Body of pancreas (tissue), 4 donors: ENCODE measurements around the gene WNT11. TPM values are rescaled to one million over a fixed set of nuclear protein-coding genes. Genes with fewer than 3 reads are reported as not detected.

Source experiments
- ATAC-seq: fragments of 150-250 bp; one replicate; pipeline ENCODE4 v1.9.1; 2016
- DNase-seq, 4 donors: peaks; one replicate each; pipeline ENCODE4 v3.0.0-alpha.2; 2019
- H3K27ac ChIP-seq, 4 donors: fragments of 200-600 bp; sonication (generic); 1 replicate in 3 of 4; 2 replicates in 1 of 4; pipeline versions ENCODE4 v1.5.1 to v1.6.1; 2016 to 2019; ENCODE audit warnings: mild to moderate bottlenecking in 1 of 4, mixed read lengths in 1 of 4, moderate library complexity in 1 of 4
- H3K27me3 ChIP-seq, 2 donors: fragments of 200-600 bp; sonication (generic); one replicate each; pipeline ENCODE4 v1.6.0; 2016; ENCODE audit warnings: mild to moderate bottlenecking in 1 of 2
- H3K36me3 ChIP-seq, 2 donors: fragments of 200-600 bp; sonication (generic); replicated peaks in 1 of 2; 2 replicates each; pipeline ENCODE4 v1.5.1; 2016; ENCODE audit warnings: low read depth in 2 of 2; ENCODE audit not compliant: insufficient read depth in 1 of 2
- H3K4me1 ChIP-seq: fragments of 200-600 bp; sonication (generic); one replicate; pipeline ENCODE4 v1.6.0; 2016
- H3K4me3 ChIP-seq, 2 donors: fragments of 200-600 bp; sonication (generic); 1 replicate in 1 of 2; 2 replicates in 1 of 2; pipeline ENCODE4 v1.5.1; 2016 to 2019
- H3K9me3 ChIP-seq, 3 donors: fragments of 200-600 bp; sonication (generic); 1 replicate in 2 of 3; 2 replicates in 1 of 3; pipeline ENCODE4 v1.5.1; 2016
- CTCF ChIP-seq, 7 experiments: fragments of 450-650 bp in 4 of 7; fragments of 200-600 bp in 3 of 7; sonication (generic) in 3 of 7; IDR thresholded peaks; one replicate each; pipeline ENCODE4 v1.5.1; 2016 to 2019; ENCODE audit warnings: antibody characterized with exemption in 7 of 7
- POLR2A ChIP-seq, 3 donors: fragments of 450-650 bp; IDR thresholded peaks; one replicate each; pipeline ENCODE4 v1.6.1; 2016; ENCODE audit warnings: antibody characterized with exemption in 3 of 3, mild to moderate bottlenecking in 2 of 3
- WGBS, 2 donors: methylation state at CpG; one replicate each; pipeline ENCODE4 v1.1.5; 2017; 5-methylcytosine and 5-hydroxymethylcytosine counted together
- intact Hi-C: fragments of 100-400 bp; cut with DNase I; formaldehyde crosslinking; loops from one replicate; pipeline ENCODE4 v1.15.1; 2023
- total RNA-seq, 2 donors: library from RNA; depleted of rRNA; stranded (reverse); fragments of >200 nt; gene quantifications; one replicate each; pipeline ENCODE4 v1.1.0, GENCODE V29; 2016

Gene WNT11
- total RNA-seq, 2 donors from 2014 or later: 4.2 to 23.4 TPM

GRCh38 chr11:76240161-76240540, 33.8 kb upstream of the WNT11 start:
- no peak for TF ChIP-seq POLR2A (IDR thresholded peaks at IDR 0.05)
- TF ChIP-seq CTCF (IDR thresholded peaks at IDR 0.05): no peak
- H3K27ac ChIP-seq: no peak overlapping the region
- H3K36me3 ChIP-seq: no peaks in the 10 kb centered on the region
- no peak for ATAC-seq
- no peaks in the 10 kb centered on the region for H3K9me3 ChIP-seq
- no peak overlapping the region for H3K4me3 ChIP-seq
- peaks cover 3% of the 10 kb centered on the region for H3K4me1 ChIP-seq
- DNase-seq: no peak
- H3K27me3 ChIP-seq: no peaks in the 10 kb centered on the region
- WGBS, 2 donors: 87 to 89% methylated on average over 7 of the region's 7 CpGs
- intact Hi-C loops: no loop called here

GRCh38 chr11:76239483-76240160, 33.3 kb upstream of the WNT11 start:
- Histone ChIP-seq H3K9me3 (no peaks in the 10 kb centered on the region), H3K27ac (no peak overlapping the region), H3K4me3 (no peak overlapping the region), H3K4me1 (peaks cover 3% of the 10 kb centered on the region), H3K27me3 (no peaks in the 10 kb centered on the region), H3K36me3 (no peaks in the 10 kb centered on the region)
- WGBS, 2 donors: 75 to 79% methylated on average over 10 of the region's 11 CpGs
- intact Hi-C loops: no loop called here
- DNase-seq: no peak
- TF ChIP-seq CTCF (IDR thresholded peaks at IDR 0.05) (no peak), POLR2A (IDR thresholded peaks at IDR 0.05) (no peak)
- no peak for ATAC-seq

DNA sequence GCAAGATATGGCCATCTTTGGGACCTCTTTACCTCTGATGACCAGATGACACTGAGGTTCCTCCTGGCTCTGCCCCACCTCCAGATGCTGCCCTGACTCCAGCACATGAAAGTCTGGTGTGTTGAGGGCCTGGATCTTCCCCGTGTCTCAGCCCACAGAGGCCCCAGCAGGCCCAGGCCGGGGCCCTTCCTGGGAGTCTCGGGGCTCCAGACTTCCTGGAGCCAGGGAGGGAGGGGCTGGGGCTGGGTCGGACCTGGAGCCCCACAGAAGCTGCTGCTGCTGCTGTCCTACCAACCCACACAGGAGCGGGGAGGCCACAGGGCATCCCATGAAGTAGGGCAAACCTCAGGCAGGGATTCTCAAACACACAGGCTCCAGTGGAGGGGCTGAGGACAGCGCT, 32.2 kb upstream of the WNT11 start:
- Histone ChIP-seq H3K4me1 (peaks cover 3% of the 10 kb centered on the region), H3K27me3 (no peaks in the 10 kb centered on the region), H3K36me3 (no peaks in the 10 kb centered on the region), H3K27ac (no peak overlapping the region), H3K9me3 (no peaks in the 10 kb centered on the region), H3K4me3 (no peak overlapping the region)
- no peak for TF ChIP-seq POLR2A (IDR thresholded peaks at IDR 0.05)
- no peak for TF ChIP-seq CTCF (IDR thresholded peaks at IDR 0.05)
- no peak for DNase-seq
- intact Hi-C loops: no loop called here
- WGBS, 2 donors: 67 to 83% methylated on average over 1 to 6 of the region's 6 CpGs
- no peak for ATAC-seq

- Histone ChIP-seq H3K9me3 (no peaks in the 10 kb centered on the region), H3K4me3 (no peak overlapping the region), H3K27ac (no peak overlapping the region), H3K4me1 (peaks cover 3% of the 10 kb centered on the region), H3K36me3 (no peaks in the 10 kb centered on the region), H3K27me3 (no peaks in the 10 kb centered on the region)
- DNase-seq (no peak), ATAC-seq (no peak)
- TF ChIP-seq CTCF (IDR thresholded peaks at IDR 0.05): no peak
- no peak for TF ChIP-seq POLR2A (IDR thresholded peaks at IDR 0.05)
- intact Hi-C loops: no loop called here
Observed at GRCh38 chr11:76237914-76238313, 31.6 kb upstream of the WNT11 start.

DNA sequence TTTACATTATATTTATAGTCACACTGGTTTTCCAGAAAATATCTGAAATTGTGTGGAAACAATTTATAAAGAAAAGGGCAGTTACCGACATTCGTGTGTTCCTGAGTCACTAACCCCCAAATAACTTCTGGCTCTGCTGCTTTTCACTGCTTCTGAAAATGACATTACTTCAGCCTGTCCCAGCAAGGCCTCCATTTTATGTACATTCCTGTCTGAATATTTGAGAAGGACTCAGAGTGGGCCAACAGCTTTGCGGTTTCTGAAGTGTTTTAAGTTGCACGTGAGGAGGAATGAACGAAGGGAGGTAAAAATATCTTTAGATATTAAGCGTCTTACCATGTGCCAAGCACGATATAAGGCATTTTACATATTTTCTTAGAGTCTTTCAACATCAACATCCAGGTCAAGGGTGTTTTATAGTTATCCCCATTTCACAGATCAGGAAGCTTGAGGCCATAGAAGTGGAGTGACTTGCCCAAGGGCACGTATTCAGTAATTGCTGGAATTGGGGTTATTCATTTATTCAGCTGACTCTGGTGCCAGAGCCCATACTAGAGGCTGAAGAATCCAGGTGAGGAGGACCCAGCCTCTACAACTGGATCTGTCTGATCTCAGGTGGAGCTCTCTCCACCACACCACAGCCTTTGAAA, 30.8 kb upstream of the WNT11 start:
- H3K4me3 ChIP-seq: no peak overlapping the region
- ATAC-seq (no peak), DNase-seq (no peak)
- no peaks in the 10 kb centered on the region for H3K27me3 ChIP-seq
- TF ChIP-seq CTCF (IDR thresholded peaks at IDR 0.05) (no peak), POLR2A (IDR thresholded peaks at IDR 0.05) (no peak)
- no peak overlapping the region for H3K27ac ChIP-seq
- WGBS, 2 donors: 86 to 90% methylated on average over 8 of the region's 8 CpGs
- no peaks in the 10 kb centered on the region for H3K9me3 ChIP-seq
- H3K36me3 ChIP-seq: no peaks in the 10 kb centered on the region
- intact Hi-C loops: no loop called here
- peaks cover 3% of the 10 kb centered on the region for H3K4me1 ChIP-seq
